Peyer's patch (tissue), 4 donors: ENCODE data around the gene SEC61A2. TPM values are rescaled to one million over a fixed set of nuclear protein-coding genes. Genes with fewer than 3 reads are reported as not detected.
"Not testable (repeated sequence)": the region's sequence is repeated elsewhere in the genome, so short reads cannot be mapped to it uniquely, and the experiment has no call there.

ENCODE experiments used
- DNase-seq, 3 donors: peaks; one replicate each; pipeline ENCODE4 v3.0.0-alpha.2; 2017 to 2019
- H3K27ac ChIP-seq, 4 donors: fragments of 200-600 bp; sonication (generic); one replicate each; pipeline ENCODE4 v1.5.1; 2016 to 2019
- H3K27me3 ChIP-seq, 2 donors: fragments of 200-600 bp; sonication (generic); one replicate each; pipeline ENCODE4 v1.5.1; 2019
- H3K36me3 ChIP-seq, 3 donors: fragments of 200-600 bp; sonication (generic); one replicate each; pipeline ENCODE4 v1.5.1; 2016 to 2019
- H3K4me1 ChIP-seq, 4 donors: fragments of 200-600 bp; sonication (generic); one replicate each; pipeline ENCODE4 v1.5.1; 2016 to 2019
- H3K4me3 ChIP-seq, 4 donors: fragments of 200-600 bp; sonication (generic); 1 replicate in 3 of 4; 2 replicates in 1 of 4; pipeline ENCODE4 v1.5.1; 2016 to 2019; ENCODE audit warnings: mild to moderate bottlenecking in 1 of 4
- H3K9me3 ChIP-seq, 4 donors: fragments of 200-600 bp; sonication (generic); one replicate each; pipeline ENCODE4 v1.5.1; 2016 to 2019; ENCODE audit warnings: mild to moderate bottlenecking in 1 of 4
- CTCF ChIP-seq, 6 experiments: fragments of 450-650 bp in 4 of 6; fragments of 200-600 bp in 2 of 6; sonication (generic) in 1 of 6; IDR thresholded peaks; one replicate each; pipeline ENCODE4 v1.5.1; 2017 to 2019; ENCODE audit warnings: antibody characterized with exemption in 6 of 6, mild to moderate bottlenecking in 3 of 6, moderate library complexity in 1 of 6
- POLR2A ChIP-seq, 2 donors: fragments of 450-650 bp; IDR thresholded peaks; one replicate each; pipeline ENCODE4 v1.5.1; 2017; ENCODE audit warnings: antibody characterized with exemption in 2 of 2, mild to moderate bottlenecking in 2 of 2, moderate library complexity in 2 of 2
- total RNA-seq, 4 donors: library from RNA; depleted of rRNA; stranded (reverse); fragments of >200 nt; gene quantifications; one replicate each; pipeline ENCODE4 v1.1.0, GENCODE V29; 2016

Gene SEC61A2
- total RNA-seq: 1 to 10 TPM; 1.4 to 8.3 (median 5.2) TPM

DNA sequence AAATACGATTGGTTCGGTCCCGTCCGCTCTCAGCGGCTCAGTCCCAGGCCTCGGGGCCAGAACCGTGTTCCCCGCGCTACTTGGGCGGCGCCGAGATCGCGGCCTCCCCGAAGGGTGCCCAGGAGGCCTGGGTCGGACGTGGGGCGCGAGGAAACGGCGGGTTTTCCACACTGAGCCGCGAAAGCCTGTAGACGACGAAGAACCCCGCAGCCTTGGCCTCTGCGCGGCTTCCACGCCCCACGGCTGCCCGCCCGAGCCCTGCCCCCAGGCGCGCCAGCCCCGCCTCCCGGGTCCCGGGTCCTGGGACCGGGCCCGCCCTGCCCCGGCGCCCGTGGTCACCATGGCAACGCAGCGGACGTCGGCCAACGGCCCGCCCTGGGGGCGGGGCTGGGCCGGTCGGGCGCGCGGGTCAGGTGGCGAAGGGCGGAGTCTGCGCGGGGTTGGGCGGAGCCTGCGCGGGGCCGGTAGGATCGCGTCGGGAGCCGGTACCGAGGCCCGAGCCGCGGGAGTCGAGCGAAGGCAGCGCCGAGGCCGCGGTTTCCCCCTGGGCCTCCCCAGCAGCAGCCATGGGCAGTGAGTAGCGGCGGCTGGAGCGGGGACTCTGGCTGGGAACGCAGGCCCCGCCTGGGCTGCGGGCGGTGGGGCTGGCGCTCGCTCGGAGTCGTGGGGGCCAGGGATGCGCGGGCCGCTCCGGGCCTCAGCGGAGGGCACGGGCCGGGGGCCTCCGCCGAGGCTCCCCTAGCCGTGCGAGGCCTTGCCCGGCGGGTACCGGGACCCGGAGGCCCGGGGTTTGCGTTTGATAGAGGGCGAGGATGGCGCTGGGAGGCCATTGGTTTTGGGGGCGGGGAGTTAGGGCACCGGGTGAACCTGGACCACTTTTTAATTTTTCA, at the start of gene SEC61A2:
Gene SEC61A2 (plus strand): TSS at position 456 of the 890 bp plus-strand sequence. CDS start 111 bp downstream, at position 567.
- Histone ChIP-seq H3K36me3 (peaks cover 0 to 4% (median 0%) of the 10 kb centered on the region in 3 donors), H3K27me3 (no peaks in the 10 kb centered on the region), H3K9me3 (no peaks in the 10 kb centered on the region), H3K27ac (peak within 1 kb of the TSS; percentile 94 to 99 (median 94)), H3K4me3 (peak within 1 kb of the TSS; percentile 90 to 92 (median 91)), H3K4me1 (no peaks in the 10 kb centered on the region)
- peak; percentile 80 to 88 for TF ChIP-seq POLR2A (IDR thresholded peaks at IDR 0.05)
- no peak for TF ChIP-seq CTCF (IDR thresholded peaks at IDR 0.05)
- DNase-seq: peak; percentile 96 to 99 (median 98)

DNA sequence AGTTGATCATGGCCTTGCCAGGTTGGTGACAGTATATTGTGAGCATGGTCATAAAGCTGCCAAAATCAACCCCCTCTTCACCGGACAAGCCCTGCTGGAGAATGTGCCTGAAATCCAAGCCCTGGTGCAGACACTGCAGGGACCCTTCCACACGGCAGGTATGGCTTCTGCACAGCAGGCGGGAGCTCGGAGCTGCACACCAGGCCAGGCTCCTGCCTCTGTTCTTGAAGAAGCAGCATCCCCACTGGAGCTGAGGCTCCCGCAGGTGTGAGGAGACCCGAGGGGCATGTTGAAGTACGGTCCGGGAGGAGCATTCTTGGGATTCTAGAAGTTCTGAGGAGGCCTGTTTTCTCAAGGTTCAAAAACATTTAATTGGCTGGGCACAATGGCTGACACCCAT, 48.0 kb upstream of the SEC61A2 start:
- DNase-seq: no peak
- Histone ChIP-seq H3K27me3 (no peaks in the 10 kb centered on the region), H3K4me1 (no peaks in the 10 kb centered on the region), H3K36me3 (peaks cover 0 to 33% (median 0%) of the 10 kb centered on the region in 3 donors), H3K9me3 (no peaks in the 10 kb centered on the region), H3K4me3 (no peak overlapping the region), H3K27ac (no peak overlapping the region)
- TF ChIP-seq POLR2A (IDR thresholded peaks at IDR 0.05): no peak

GRCh38 chr10:12081879-12082557, 47.5 kb upstream of the SEC61A2 start:
- H3K27ac ChIP-seq: no peak overlapping the region
- no peak overlapping the region for H3K4me3 ChIP-seq
- no peaks in the 10 kb centered on the region for H3K9me3 ChIP-seq
- no peaks in the 10 kb centered on the region for H3K4me1 ChIP-seq
- TF ChIP-seq POLR2A (IDR thresholded peaks at IDR 0.05): no peak
- no peak for TF ChIP-seq CTCF (IDR thresholded peaks at IDR 0.05)
- peaks cover 0 to 39% (median 0%) of the 10 kb centered on the region in 3 donors for H3K36me3 ChIP-seq
- no peaks in the 10 kb centered on the region for H3K27me3 ChIP-seq
- no peak for DNase-seq

GRCh38 chr10:12088919-12089318, 40.6 kb upstream of the SEC61A2 start:
- Histone ChIP-seq H3K27ac (no peak overlapping the region), H3K36me3 (peaks cover 0 to 76% (median 0%) of the 10 kb centered on the region in 3 donors)

GRCh38 chr10:12091421-12091820, 38.1 kb upstream of the SEC61A2 start:
- no peak overlapping the region for H3K4me3 ChIP-seq
- DNase-seq: no peak
- TF ChIP-seq CTCF (IDR thresholded peaks at IDR 0.05) (no peak), POLR2A (IDR thresholded peaks at IDR 0.05) (no peak)
- no peak overlapping the region for H3K27ac ChIP-seq
- H3K27me3 ChIP-seq: no peaks in the 10 kb centered on the region
- no peaks in the 10 kb centered on the region for H3K4me1 ChIP-seq
- H3K9me3 ChIP-seq: no peaks in the 10 kb centered on the region
- peaks cover 0 to 70% (median 0%) of the 10 kb centered on the region in 3 donors for H3K36me3 ChIP-seq

More at GRCh38 chr10:12088919-12089318, 40.6 kb upstream of the SEC61A2 start:
- no peak overlapping the region for H3K4me3 ChIP-seq
- no peak for TF ChIP-seq POLR2A (IDR thresholded peaks at IDR 0.05)
- H3K27me3 ChIP-seq: no peaks in the 10 kb centered on the region
- no peaks in the 10 kb centered on the region for H3K9me3 ChIP-seq
- no peaks in the 10 kb centered on the region for H3K4me1 ChIP-seq
- DNase-seq: no peak

DNA sequence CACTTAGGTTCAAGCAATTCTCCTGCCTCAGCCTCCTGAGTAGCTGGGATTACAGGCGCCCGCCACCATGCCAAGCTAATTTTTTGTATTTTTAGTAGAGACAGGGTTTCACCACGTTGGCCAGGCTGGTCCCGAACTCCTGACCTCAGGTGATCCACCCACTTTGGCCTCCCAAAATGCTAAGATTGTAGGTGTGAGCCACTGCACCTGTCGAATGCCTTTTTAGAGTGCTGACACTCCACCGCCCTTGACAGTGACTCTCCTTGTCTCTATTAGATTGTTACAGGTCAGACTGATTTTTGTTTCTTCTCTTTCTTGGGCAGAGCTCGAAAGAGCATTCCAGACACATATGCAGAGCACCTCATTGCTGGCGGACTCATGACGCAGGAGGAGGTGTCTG, 32.1 kb upstream of the SEC61A2 start:
- not testable (repeated sequence) for H3K27me3 ChIP-seq, H3K4me1 ChIP-seq, DNase-seq, H3K4me3 ChIP-seq, H3K9me3 ChIP-seq
- Histone ChIP-seq H3K36me3 (peaks cover 0 to 45% (median 0%) of the 10 kb centered on the region in 3 donors), H3K27ac (peak overlapping the region in 1 of 4 donors; percentile 10)

- H3K9me3 ChIP-seq: no peaks in the 10 kb centered on the region
- peak overlapping the region in 1 of 4 donors; percentile 10 for H3K27ac ChIP-seq
- H3K27me3 ChIP-seq: no peaks in the 10 kb centered on the region
- no peak for TF ChIP-seq CTCF (IDR thresholded peaks at IDR 0.05)
- no peak for TF ChIP-seq POLR2A (IDR thresholded peaks at IDR 0.05)
- no peak for DNase-seq
- H3K4me1 ChIP-seq: no peaks in the 10 kb centered on the region
- H3K4me3 ChIP-seq: no peak overlapping the region
- H3K36me3 ChIP-seq: peaks cover 0 to 48% (median 0%) of the 10 kb centered on the region in 3 donors
Observed at GRCh38 chr10:12097791-12098190, 31.7 kb upstream of the SEC61A2 start.
